HepG2 (cell line): Measurements from ENCODE around the gene SMIM29. TPM values are rescaled to one million over a fixed set of nuclear protein-coding genes. Genes with fewer than 3 reads are reported as not detected.

ENCODE experiments used
- ARNTL ChIP-seq: sonication (generic); formaldehyde crosslinking; IDR thresholded peaks from 2 replicates; pipeline ENCODE4 v1.4.0; 2020; ENCODE audit warnings: mild to moderate bottlenecking, missing genetic modification reagents
- CHD2 ChIP-seq: IDR thresholded peaks from 2 replicates; pipeline ENCODE4 v1.6.1; 2011; ENCODE audit warnings: low read depth, low read length, improper control_type of control experiment
- DR1 ChIP-seq: sonication (generic); formaldehyde crosslinking; IDR thresholded peaks from 2 replicates; pipeline ENCODE4 v1.8.0; 2021; ENCODE audit warnings: mild to moderate bottlenecking, missing genetic modification reagents, inconsistent platforms
- FOXA1 ChIP-seq, 2 experiments: fragments of 450-650 bp in 1 of 2; sonication (generic) in 1 of 2; formaldehyde crosslinking in 1 of 2; IDR thresholded peaks; 2 replicates each; pipeline versions ENCODE4 v1.4.0 to v1.6.1; 2016 to 2020; ENCODE audit warnings: missing genetic modification reagents in 1 of 2
- HOXA5 ChIP-seq: sonication (generic); formaldehyde crosslinking; IDR thresholded peaks from 2 replicates; pipeline ENCODE4 v1.4.0; 2020; ENCODE audit warnings: missing genetic modification reagents
- KIAA2018 ChIP-seq: sonication (generic); formaldehyde crosslinking; IDR thresholded peaks from 2 replicates; pipeline ENCODE4 v1.5.0; 2020; ENCODE audit warnings: mild to moderate bottlenecking, missing genetic modification reagents, borderline replicate concordance
- MAFG ChIP-seq: sonication (generic); formaldehyde crosslinking; IDR thresholded peaks from 2 replicates; pipeline ENCODE4 v1.5.1; 2020; ENCODE audit warnings: mild to moderate bottlenecking, missing genetic modification reagents
- MIER2 ChIP-seq: IDR thresholded peaks from 2 replicates; pipeline ENCODE4 v1.6.1; 2016; ENCODE audit warnings: missing biosample characterization, missing genetic modification reagents
- PATZ1 ChIP-seq: sonication (generic); formaldehyde crosslinking; IDR thresholded peaks from 2 replicates; pipeline ENCODE4 v1.4.0; 2020; ENCODE audit warnings: missing genetic modification reagents
- RAD51 ChIP-seq: fragments of 450-650 bp; IDR thresholded peaks from 2 replicates; pipeline ENCODE4 v1.6.1; 2016; ENCODE audit warnings: borderline replicate concordance
- SALL2 ChIP-seq: sonication (generic); formaldehyde crosslinking; IDR thresholded peaks from 2 replicates; pipeline ENCODE4 v1.8.1; 2023; ENCODE audit warnings: mild to moderate bottlenecking, missing genetic modification reagents, inconsistent platforms
- SIX1 ChIP-seq: sonication (generic); formaldehyde crosslinking; IDR thresholded peaks from 2 replicates; pipeline ENCODE4 v1.4.0; 2020; ENCODE audit warnings: missing genetic modification reagents, borderline replicate concordance
- SMAD1 ChIP-seq: sonication (generic); formaldehyde crosslinking; IDR thresholded peaks from 2 replicates; pipeline ENCODE4 v1.4.0; 2020; ENCODE audit warnings: missing genetic modification reagents, low read depth, mild to moderate bottlenecking, borderline replicate concordance
- STAG1 ChIP-seq: sonication (generic); formaldehyde crosslinking; IDR thresholded peaks from 2 replicates; pipeline ENCODE4 v1.4.0; 2020; ENCODE audit warnings: missing genetic modification reagents
- TBX3 ChIP-seq: fragments of 450-650 bp; IDR thresholded peaks from 2 replicates; pipeline ENCODE4 v1.6.1; 2017; ENCODE audit warnings: antibody characterized with exemption, mild to moderate bottlenecking, inconsistent platforms, borderline replicate concordance
- ZNF180 ChIP-seq: sonication (generic); formaldehyde crosslinking; IDR thresholded peaks from 2 replicates; pipeline ENCODE4 v1.4.0; 2020; ENCODE audit warnings: low read depth, missing genetic modification reagents, borderline replicate concordance
- ZNF292 ChIP-seq: sonication (generic); formaldehyde crosslinking; IDR thresholded peaks from 2 replicates; pipeline ENCODE4 v1.8.1; 2022; ENCODE audit warnings: mild to moderate bottlenecking, low read depth, missing genetic modification reagents, borderline replicate concordance
- ZSCAN31 ChIP-seq: sonication (generic); formaldehyde crosslinking; IDR thresholded peaks from 2 replicates; pipeline ENCODE4 v1.5.0; 2020; ENCODE audit warnings: low read depth, mild to moderate bottlenecking, missing genetic modification reagents
- polyA plus RNA-seq, 8 experiments: library from polyadenylated mRNA; depleted of rRNA in 3 of 8; stranded (reverse) in 7 of 8; unstranded in 1 of 8; fragments of >200 nt; fragmentation: Illumina TruSeq in 4 of 8; extraction: Trizol in 4 of 8; gene quantifications; 2 replicates each; pipeline versions ENCODE4 v1.2.1 to v1.2.3, GENCODE V29; 2011 to 2016; ENCODE audit warnings: low read depth in 4 of 8, missing spikeins in 1 of 8, mixed read lengths in 1 of 8; ENCODE audit not compliant: insufficient read depth in 1 of 8
- total RNA-seq, 5 experiments: library from RNA; depleted of rRNA; stranded (reverse); fragments of >200 nt; fragmentation: Illumina TruSeq; extraction: Trizol; gene quantifications; 2 replicates each; pipeline ENCODE4 v1.2.3, GENCODE V29; 2016; ENCODE audit warnings: low read depth in 1 of 5

Gene SMIM29
- total and polyA plus RNA-seq, 2 of the 13 experiments (the other 11 are each of a cell fraction or from before 2014, with no cell fraction given) = 8.8 to 15.3 TPM

- peak; percentile 95 for TF ChIP-seq PATZ1 (CRISPR knock-in tag)
- no peak for TF ChIP-seq MAFG (CRISPR knock-in tag)
- TF ChIP-seq ZSCAN31 = peak; percentile 98
- no peak; the same call in 1 of the 2 replicates for TF ChIP-seq SIX1 (CRISPR knock-in tag)
- TF ChIP-seq ARNTL (CRISPR knock-in tag) = peak; percentile 81; the same call in 1 of the 2 replicates
- peak; percentile 50 for TF ChIP-seq STAG1 (CRISPR knock-in tag)
- no peak for TF ChIP-seq SMAD1 (CRISPR knock-in tag)
- no peak for TF ChIP-seq FOXA1 (IDR thresholded peaks at IDR 0.05)
- TF ChIP-seq FOXA1 (CRISPR knock-in tag; IDR thresholded peaks at IDR 0.05) = no peak
- no peak for TF ChIP-seq KIAA2018 (CRISPR knock-in tag)
- TF ChIP-seq RAD51 = no peak
- no peak for TF ChIP-seq ZNF180 (CRISPR knock-in tag)
- TF ChIP-seq HOXA5 (CRISPR knock-in tag) = peak; percentile 72; the same call in 1 of the 2 replicates
- no peak for TF ChIP-seq ZNF292 (CRISPR knock-in tag)
- peak; percentile 92 for TF ChIP-seq SALL2 (CRISPR knock-in tag)
- TF ChIP-seq TBX3 = no peak
- peak; percentile 66; the same call in 1 of the 2 replicates for TF ChIP-seq MIER2 (CRISPR knock-in tag)
- TF ChIP-seq CHD2 = no peak
- TF ChIP-seq DR1 (CRISPR knock-in tag) = peak; percentile 77
These were observed 10.9 kb downstream of the SMIM29 start (continued) for GRCh38 chr6:34237722-34238584.
